Heart right ventricle (tissue), 16 donors: ENCODE data around the gene IQGAP2. TPM values are rescaled to one million over a fixed set of nuclear protein-coding genes. Genes with fewer than 3 reads are reported as not detected.

Experiments
- ATAC-seq, 8 donors: fragments of 200-7000 bp; cut with Tn5 transposase; one replicate each; pipeline ENCODE4 v1.9.1; 2020; ENCODE audit warnings: mild to moderate bottlenecking in 8 of 8, moderate library complexity in 8 of 8, moderate number of reproducible peaks in 1 of 8
- DNase-seq, 2 donors: peaks; one replicate each; pipeline ENCODE4 v3.0.0-alpha.2; 2020
- H3K27ac ChIP-seq, 10 donors: fragments of 200-600 bp; sonication (generic) in 2 of 10; one replicate each; pipeline versions ENCODE4 v1.5.0 to v1.8.0; 2020 to 2022; ENCODE audit warnings: mild to moderate bottlenecking in 3 of 10
- H3K27me3 ChIP-seq, 7 donors: fragments of 200-600 bp; one replicate each; pipeline ENCODE4 v1.8.0; 2021 to 2022; ENCODE audit warnings: mild to moderate bottlenecking in 2 of 7
- H3K36me3 ChIP-seq, 9 donors: fragments of 200-600 bp; sonication (generic) in 1 of 9; one replicate each; pipeline versions ENCODE4 v1.5.0 to v1.8.0; 2020 to 2022; ENCODE audit warnings: mild to moderate bottlenecking in 2 of 9
- H3K4me1 ChIP-seq, 9 donors: fragments of 200-600 bp; sonication (generic) in 1 of 9; one replicate each; pipeline versions ENCODE4 v1.5.0 to v1.8.0; 2020 to 2022; ENCODE audit warnings: mild to moderate bottlenecking in 4 of 9
- H3K4me3 ChIP-seq, 10 donors: fragments of 200-600 bp; sonication (generic) in 2 of 10; one replicate each; pipeline versions ENCODE4 v1.5.0 to v1.8.0; 2020 to 2022; ENCODE audit warnings: mild to moderate bottlenecking in 7 of 10, moderate library complexity in 2 of 10
- H3K9me3 ChIP-seq, 11 donors: fragments of 200-600 bp in 10 of 11; sonication (generic) in 2 of 11; one replicate each; pipeline versions ENCODE4 v1.5.0 to v1.8.0; 2013 to 2022; ENCODE audit warnings: mild to moderate bottlenecking in 2 of 11, control low read depth in 1 of 11, moderate library complexity in 1 of 11
- CTCF ChIP-seq, 9 donors: fragments of 200-600 bp; sonication (generic) in 2 of 9; IDR thresholded peaks; one replicate each; pipeline versions ENCODE4 v1.5.0 to v1.8.0; 2021 to 2022; ENCODE audit warnings: antibody characterized with exemption in 9 of 9, mild to moderate bottlenecking in 5 of 9, moderate library complexity in 1 of 9
- WGBS, 2 donors: extraction: QIAGEN DNeasy Blood & Tissue Kit; methylation state at CpG; one replicate each; pipeline ENCODE4 v1.1.7; 2013; ENCODE audit warnings: inconsistent platforms in 1 of 2; 5-methylcytosine and 5-hydroxymethylcytosine counted together
- intact Hi-C, 10 donors: fragments of 100-400 bp; cut with DNase I; formaldehyde crosslinking; loops; one replicate each; pipeline versions ENCODE4 v1.11.1 to v1.14.2; 2022
- polyA plus RNA-seq, 2 donors: library from polyadenylated mRNA; stranded (reverse); fragments of 200-250 nt; gene quantifications; one replicate each; pipeline ENCODE4 v1.2.3, GENCODE V29; 2013
- total RNA-seq, 10 donors: library from RNA; stranded (reverse); fragmentation: NEBNext Ultra II Directional in 3 of 10; extraction: Animal tissue kit (Norgen Biotek cat#: 25700) in 3 of 10; gene quantifications; one replicate each; pipeline versions ENCODE4 v1.2.1 to v1.2.4, GENCODE V29; 2021 to 2023
- donor health status: Arrhythmogenic right ventricular cardiomyopathy.
- donor health status: ischemic (EF 13 %, LVEDD 7.1; RV severe dilation, severe dysfunction).
- donor health status: healthy with polysubstance abuse.
- donor health status: DM: no; HTN: yes; CAD: no.
- donor health status: DM: no; HTN: no; CAD: no.
- donor health status: ischemic (EF 25% LVEDD 6.9; RV normal size, moderate dysfunction).
- donor health status: ischemic (EF 25% LVEDD 5.7; RV mildly dilated, moderate dysfunction).
- donor health status: healthy.
- donor health status: DM: yes; HTN: yes; CAD: no.
- donor health status: Ischemic cardiomyopathy.
- donor health status: ischemic (EF 35%, LVEDD 5.7; RV mildly dilated, moderate dysfunction).
- donor health status: nonischemic (EF 11% LVEDD 7.7; RV severe dilation, severe dysfunction).
- donor health status: DM: yes; HTN: yes; CAD: no.
- donor health status: PGD.
- donor health status: ischemic (EF 29% LVEDD 5.4; RV normal size, mild dysfunction).
- donor health status: nonischemic (EF 23%, LVEDD 6.1; RV moderate dilation, normal function).

IQGAP2 gene
- total and polyA plus RNA-seq, 12 donors, result 2.5 to 22.3 (median 5.0) TPM

GRCh38 chr5:76537073-76537543 lies 134.0 kb downstream of the IQGAP2 start:
- DNase-seq, result no peak
- Histone ChIP-seq H3K4me3 (no peak overlapping the region), H3K4me1 (peaks cover 0 to 8% (median 0%) of the 10 kb centered on the region in 9 donors), H3K36me3 (no peaks in the 10 kb centered on the region), H3K27ac (no peak overlapping the region), H3K9me3 (no peaks in the 10 kb centered on the region), H3K27me3 (no peaks in the 10 kb centered on the region)
- intact Hi-C loops, result no loop called here
- 56% methylated on average over 3 of the region's 3 CpGs for WGBS, 2 donors
- TF ChIP-seq CTCF (IDR thresholded peaks at IDR 0.05), result no peak
- ATAC-seq, result no peak

DNA sequence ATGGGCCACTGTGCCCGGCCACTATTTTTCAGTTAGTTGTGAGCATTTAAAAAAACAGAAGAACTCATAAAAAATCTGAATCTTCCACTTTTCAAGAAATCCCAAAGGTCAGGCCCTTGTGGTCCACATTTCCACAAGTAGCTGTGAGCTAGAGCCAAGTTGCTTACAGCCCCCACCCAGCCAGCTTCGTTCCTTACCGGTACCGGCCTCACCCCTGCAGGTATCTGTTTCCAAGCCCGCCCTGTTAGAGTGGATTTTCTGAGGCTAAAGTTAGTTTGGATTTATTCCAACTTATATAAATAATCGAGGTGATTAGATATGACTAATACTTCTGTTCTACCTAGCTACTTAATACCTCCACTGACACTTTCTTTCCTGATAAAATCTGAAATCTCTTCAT lies 139.2 kb downstream of the IQGAP2 start:
- peaks cover 0 to 52% (median 0%) of the 10 kb centered on the region in 9 donors for H3K4me1 ChIP-seq
- no peak for DNase-seq
- no peaks in the 10 kb centered on the region for H3K9me3 ChIP-seq
- no peak for ATAC-seq
- H3K36me3 ChIP-seq, result no peaks in the 10 kb centered on the region
- H3K4me3 ChIP-seq, result no peak overlapping the region
- intact Hi-C loops, result loop anchor here in 2 of 10 donors (10.0 kb wide), 1 partner anchor 137 kb away; the partner anchor contains the start of gene IQGAP2 (in 2 of the 2)
- no peak for TF ChIP-seq CTCF (IDR thresholded peaks at IDR 0.05)
- peaks cover 0 to 8% (median 0%) of the 10 kb centered on the region in 7 donors for H3K27me3 ChIP-seq
- H3K27ac ChIP-seq, result peak overlapping the region in 1 of 10 donors; percentile 78
- WGBS, 2 donors, result 87 to 88% methylated on average over 6 of the region's 6 CpGs

GRCh38 chr5:76542887-76543690 lies 140.0 kb downstream of the IQGAP2 start:
- H3K36me3 ChIP-seq, result no peaks in the 10 kb centered on the region
- peak overlapping the region in 2 of 10 donors; percentile 7 to 78 for H3K27ac ChIP-seq
- DNase-seq (no peak), ATAC-seq (peak in 5 of 8 donors; percentile 17 to 60 (median 51))
- H3K27me3 ChIP-seq, result peaks cover 0 to 8% (median 0%) of the 10 kb centered on the region in 7 donors
- no peak for TF ChIP-seq CTCF (IDR thresholded peaks at IDR 0.05)
- H3K9me3 ChIP-seq, result no peaks in the 10 kb centered on the region
- peaks cover 0 to 58% (median 0%) of the 10 kb centered on the region in 9 donors for H3K4me1 ChIP-seq
- WGBS, 2 donors, result 77 to 80% methylated on average over 13 of the region's 13 CpGs
- peak overlapping the region in 1 of 10 donors; percentile 9 for H3K4me3 ChIP-seq
- intact Hi-C loops, result loop anchor here in 2 of 10 donors (10.0 kb wide), 1 partner anchor 138 kb away; the partner anchor contains the start of gene IQGAP2 (in 2 of the 2)

DNA sequence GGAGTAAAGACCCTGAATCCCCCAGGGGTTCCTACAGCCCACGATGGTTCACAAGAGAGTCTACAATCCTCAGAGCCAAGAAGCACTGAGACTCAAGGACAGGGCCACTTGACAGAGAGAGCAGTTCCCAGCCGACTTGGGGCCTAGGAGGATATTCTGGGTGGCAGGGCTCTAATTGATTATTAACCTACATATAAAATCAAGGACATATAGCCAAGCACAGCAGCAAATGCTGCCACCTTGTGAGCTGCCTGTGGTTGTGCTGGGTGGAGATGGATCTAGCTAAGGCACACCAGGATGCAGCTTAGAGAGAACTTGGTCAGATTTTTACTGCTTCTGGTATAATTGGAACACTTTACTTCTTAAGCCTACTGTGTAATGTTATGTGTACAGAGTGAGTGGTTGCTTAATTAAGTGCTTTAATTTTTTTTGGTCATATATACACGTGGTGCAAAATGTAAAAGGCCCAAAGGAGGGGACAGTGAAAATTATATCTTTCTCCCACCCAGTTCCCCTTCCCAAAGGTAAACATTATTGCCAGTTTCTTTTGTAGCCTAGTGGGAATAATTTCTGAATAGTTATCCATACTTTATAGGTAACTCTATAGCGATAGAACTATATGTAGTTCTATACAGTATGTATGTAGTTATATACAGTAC lies 141.3 kb downstream of the IQGAP2 start:
- peak in 1 of 8 donors; percentile 40 for ATAC-seq
- no peaks in the 10 kb centered on the region for H3K9me3 ChIP-seq
- 52 to 57% methylated on average over 4 of the region's 4 CpGs for WGBS, 2 donors
- no peaks in the 10 kb centered on the region for H3K36me3 ChIP-seq
- peaks cover 0 to 67% (median 0%) of the 10 kb centered on the region in 9 donors for H3K4me1 ChIP-seq
- H3K27me3 ChIP-seq, result peaks cover 0 to 8% (median 0%) of the 10 kb centered on the region in 7 donors
- intact Hi-C loops, result loop anchor here in 2 of 10 donors (10.0 kb wide), 1 partner anchor 140 kb away; the partner anchor contains the start of gene IQGAP2 (in 2 of the 2)
- DNase-seq, result no peak
- no peak overlapping the region for H3K4me3 ChIP-seq
- TF ChIP-seq CTCF (IDR thresholded peaks at IDR 0.05), result peak in 4 of 9 donors; percentile 14 to 59 (median 23)
- peak overlapping the region in 1 of 10 donors; percentile 78 for H3K27ac ChIP-seq
